ENCODE results near the gene MTMR12. TPM values are rescaled to one million over a fixed set of nuclear protein-coding genes. Genes with fewer than 3 reads are reported as not detected.

Gene MTMR12
- total and polyA plus RNA-seq, 2 of the 13 experiments (the other 11 are each of a cell fraction or from before 2014, with no cell fraction given), result 23.4 to 36.6 TPM

DNA sequence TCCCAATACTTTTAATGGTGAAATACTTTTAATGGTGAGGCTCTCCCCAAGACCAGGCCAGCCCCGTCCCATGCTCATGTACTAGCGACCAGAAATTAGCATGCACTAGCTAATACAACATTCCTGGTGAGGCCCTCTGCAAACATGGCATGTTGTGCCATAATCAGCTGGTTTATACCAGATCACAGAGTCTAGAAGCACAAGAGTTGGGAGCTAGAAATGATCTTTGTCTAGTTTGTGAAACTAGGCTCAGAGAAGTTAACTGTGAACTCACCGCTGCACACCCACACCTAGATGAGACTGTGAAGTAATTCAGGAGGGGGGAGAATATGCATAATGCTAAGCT, 37.4 kb downstream of the MTMR12 start (continued):
- TF ChIP-seq, protein P1, sequence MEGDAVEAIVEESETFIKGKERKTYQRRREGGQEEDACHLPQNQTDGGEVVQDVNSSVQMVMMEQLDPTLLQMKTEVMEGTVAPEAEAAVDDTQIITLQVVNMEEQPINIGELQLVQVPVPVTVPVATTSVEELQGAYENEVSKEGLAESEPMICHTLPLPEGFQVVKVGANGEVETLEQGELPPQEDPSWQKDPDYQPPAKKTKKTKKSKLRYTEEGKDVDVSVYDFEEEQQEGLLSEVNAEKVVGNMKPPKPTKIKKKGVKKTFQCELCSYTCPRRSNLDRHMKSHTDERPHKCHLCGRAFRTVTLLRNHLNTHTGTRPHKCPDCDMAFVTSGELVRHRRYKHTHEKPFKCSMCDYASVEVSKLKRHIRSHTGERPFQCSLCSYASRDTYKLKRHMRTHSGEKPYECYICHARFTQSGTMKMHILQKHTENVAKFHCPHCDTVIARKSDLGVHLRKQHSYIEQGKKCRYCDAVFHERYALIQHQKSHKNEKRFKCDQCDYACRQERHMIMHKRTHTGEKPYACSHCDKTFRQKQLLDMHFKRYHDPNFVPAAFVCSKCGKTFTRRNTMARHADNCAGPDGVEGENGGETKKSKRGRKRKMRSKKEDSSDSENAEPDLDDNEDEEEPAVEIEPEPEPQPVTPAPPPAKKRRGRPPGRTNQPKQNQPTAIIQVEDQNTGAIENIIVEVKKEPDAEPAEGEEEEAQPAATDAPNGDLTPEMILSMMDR (CRISPR knock-in tag; IDR thresholded peaks at IDR 0.05), result no peak
- TF ChIP-seq PAWR (CRISPR knock-in tag; IDR thresholded peaks at IDR 0.05; ENCODE audit: borderline replicate concordance), result no peak
- TF ChIP-seq EP300 (IDR thresholded peaks at IDR 0.05; ENCODE audit: low read depth in 2 of 2, low read length in 2 of 2), result peak; percentile 36 to 80; a peak in 2 of 4 replicates
- TF ChIP-seq EP300 (CRISPR knock-in tag; IDR thresholded peaks at IDR 0.05; ENCODE audit: borderline replicate concordance), result peak; percentile 72
- TF ChIP-seq TBX2 (CRISPR knock-in tag; IDR thresholded peaks at IDR 0.05; ENCODE audit: borderline replicate concordance), result no peak
- no peak for TF ChIP-seq ZNF350 (CRISPR knock-in tag; IDR thresholded peaks at IDR 0.05; ENCODE audit: borderline replicate concordance, low read depth)
- TF ChIP-seq ARNT2 (CRISPR knock-in tag; IDR thresholded peaks at IDR 0.05; ENCODE audit: low read depth), result no peak
- TF ChIP-seq ZNF777 (CRISPR knock-in tag; IDR thresholded peaks at IDR 0.05), result no peak
- 0 out of 2 replicates have a peak, but pooled peaks have one; percentile 16 for TF ChIP-seq RAD21 (CRISPR knock-in tag; IDR thresholded peaks at IDR 0.05)
- TF ChIP-seq, protein P2, sequence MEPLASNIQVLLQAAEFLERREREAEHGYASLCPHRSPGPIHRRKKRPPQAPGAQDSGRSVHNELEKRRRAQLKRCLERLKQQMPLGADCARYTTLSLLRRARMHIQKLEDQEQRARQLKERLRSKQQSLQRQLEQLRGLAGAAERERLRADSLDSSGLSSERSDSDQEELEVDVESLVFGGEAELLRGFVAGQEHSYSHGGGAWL (CRISPR knock-in tag; IDR thresholded peaks at IDR 0.05), result no peak
- no peak for TF ChIP-seq U2AF1 (optimal IDR thresholded peaks at IDR 0.05; ENCODE audit: low read depth, low read length)
- TF ChIP-seq ZSCAN12 (CRISPR knock-in tag; IDR thresholded peaks at IDR 0.05), result no peak
- TF ChIP-seq FOXP1 (IDR thresholded peaks at IDR 0.05), result no peak
- TF ChIP-seq FOXP1 (CRISPR knock-in tag; IDR thresholded peaks at IDR 0.05), result peak; percentile 81; the same call in 1 of the 2 replicates
- no peak for TF ChIP-seq ZNF331 (CRISPR knock-in tag; IDR thresholded peaks at IDR 0.05)
- no peak for TF ChIP-seq HNRNPUL1 (IDR thresholded peaks at IDR 0.05; ENCODE audit: low read depth, low read length)
- TF ChIP-seq ZNF256 (CRISPR knock-in tag; conservative IDR thresholded peaks at IDR 0.05), result no peak
- peak; percentile 90 for TF ChIP-seq ZNF652 (CRISPR knock-in tag; IDR thresholded peaks at IDR 0.05; ENCODE audit: borderline replicate concordance, low read depth)
- peak; percentile 59 for TF ChIP-seq ASH2L (IDR thresholded peaks at IDR 0.05; ENCODE audit: insufficient read length, low read depth, low read length)
- no peak for TF ChIP-seq ZNF713 (CRISPR knock-in tag; IDR thresholded peaks at IDR 0.05)
- no peak for TF ChIP-seq AKNA (CRISPR knock-in tag; IDR thresholded peaks at IDR 0.05; ENCODE audit: borderline replicate concordance)
- peak; percentile 72 for TF ChIP-seq SAP130 (CRISPR knock-in tag; IDR thresholded peaks at IDR 0.05; ENCODE audit: low read depth)
- TF ChIP-seq HDAC2 (CRISPR knock-in tag; IDR thresholded peaks at IDR 0.05), result peak; percentile 56; the same call in 1 of the 2 replicates
- TF ChIP-seq, protein P3, sequence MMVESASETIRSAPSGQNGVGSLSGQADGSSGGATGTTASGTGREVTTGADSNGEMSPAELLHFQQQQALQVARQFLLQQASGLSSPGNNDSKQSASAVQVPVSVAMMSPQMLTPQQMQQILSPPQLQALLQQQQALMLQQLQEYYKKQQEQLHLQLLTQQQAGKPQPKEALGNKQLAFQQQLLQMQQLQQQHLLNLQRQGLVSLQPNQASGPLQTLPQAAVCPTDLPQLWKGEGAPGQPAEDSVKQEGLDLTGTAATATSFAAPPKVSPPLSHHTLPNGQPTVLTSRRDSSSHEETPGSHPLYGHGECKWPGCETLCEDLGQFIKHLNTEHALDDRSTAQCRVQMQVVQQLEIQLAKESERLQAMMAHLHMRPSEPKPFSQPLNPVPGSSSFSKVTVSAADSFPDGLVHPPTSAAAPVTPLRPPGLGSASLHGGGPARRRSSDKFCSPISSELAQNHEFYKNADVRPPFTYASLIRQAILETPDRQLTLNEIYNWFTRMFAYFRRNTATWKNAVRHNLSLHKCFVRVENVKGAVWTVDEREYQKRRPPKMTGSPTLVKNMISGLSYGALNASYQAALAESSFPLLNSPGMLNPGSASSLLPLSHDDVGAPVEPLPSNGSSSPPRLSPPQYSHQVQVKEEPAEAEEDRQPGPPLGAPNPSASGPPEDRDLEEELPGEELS (CRISPR knock-in tag; IDR thresholded peaks at IDR 0.05), result peak; percentile 80

Measured in HepG2 (cell line).